Naive thymus-derived CD4-positive, alpha-beta T cell (primary cell): ENCODE measurements around the gene PLEKHM3. TPM values are rescaled to one million over a fixed set of nuclear protein-coding genes. Genes with fewer than 3 reads are reported as not detected.

Experiments
- ATAC-seq: fragments of 150-1000 bp; cut with Tn5 transposase; 2 replicates; pipeline ENCODE4 v1.10.0; 2021; ENCODE audit warnings: mild to moderate bottlenecking, moderate library complexity
- CTCF ChIA-PET: fragments of 350-600 bp; sonication (Branson Sonifier 250); formaldehyde crosslinking; loops from one replicate; lab custom pipeline; 2021; ENCODE audit warnings: antibody characterized with exemption; lab: Charles Lee
- POLR2A ChIA-PET: fragments of 350-600 bp; sonication (Branson Sonifier 250); formaldehyde crosslinking; loops from one replicate; lab custom pipeline; 2021; ENCODE audit warnings: antibody characterized with exemption, inconsistent platforms; lab: Charles Lee
- DNase-seq, 9 donors: peaks; one replicate each; pipeline versions ENCODE4 v3.0.0 to v3.0.0-alpha.2; 2020 to 2022; ENCODE audit warnings: mixed read lengths in 1 of 9
- H3K27ac ChIP-seq: one replicate; pipeline ENCODE4 v1.7.0; 2013; ENCODE audit warnings: mild to moderate bottlenecking, low read depth, low read length, moderate library complexity
- H3K27me3 ChIP-seq, 2 donors: one replicate each; pipeline ENCODE4 v1.7.0; 2013; ENCODE audit warnings: low read length in 2 of 2, mild to moderate bottlenecking in 2 of 2, moderate library complexity in 2 of 2; ENCODE audit not compliant: control insufficient read depth in 2 of 2, insufficient read depth in 2 of 2
- H3K36me3 ChIP-seq, 3 experiments: 1 replicate in 2 of 3; 2 replicates in 1 of 3; pipeline ENCODE4 v1.7.0; 2013; ENCODE audit warnings: low read length in 3 of 3, mild to moderate bottlenecking in 3 of 3, moderate library complexity in 1 of 3; ENCODE audit not compliant: insufficient read depth in 3 of 3, control insufficient read depth in 2 of 3
- H3K4me1 ChIP-seq, 2 donors: one replicate each; pipeline ENCODE4 v1.7.0; 2013; ENCODE audit warnings: low read length in 2 of 2, mild to moderate bottlenecking in 2 of 2, moderate library complexity in 1 of 2; ENCODE audit not compliant: control insufficient read depth in 2 of 2, insufficient read depth in 2 of 2
- H3K4me3 ChIP-seq: 2 replicates; pipeline ENCODE4 v1.7.0; 2013; ENCODE audit warnings: mild to moderate bottlenecking, low read length
- H3K9me3 ChIP-seq, 3 experiments: 1 replicate in 2 of 3; 2 replicates in 1 of 3; pipeline ENCODE4 v1.7.0; 2013; ENCODE audit warnings: low read length in 3 of 3; ENCODE audit not compliant: control insufficient read depth in 2 of 3
- H3K27ac Mint-ChIP-seq, 9 donors: one replicate each; pipeline ENCODE4 v1.8.0; 2020 to 2022; ENCODE audit warnings: mixed read lengths in 9 of 9, mild to moderate bottlenecking in 8 of 9, moderate library complexity in 5 of 9, inconsistent platforms in 2 of 9
- H3K27me3 Mint-ChIP-seq, 5 donors: one replicate each; pipeline ENCODE4 v1.8.0; 2021 to 2022; ENCODE audit warnings: mixed read lengths in 5 of 5, mild to moderate bottlenecking in 1 of 5
- H3K36me3 Mint-ChIP-seq, 5 donors: one replicate each; pipeline ENCODE4 v1.8.0; 2020 to 2022; ENCODE audit warnings: mixed read lengths in 5 of 5, mild to moderate bottlenecking in 3 of 5, inconsistent platforms in 1 of 5
- H3K4me1 Mint-ChIP-seq, 7 donors: one replicate each; pipeline ENCODE4 v1.8.0; 2020 to 2022; ENCODE audit warnings: mixed read lengths in 7 of 7, mild to moderate bottlenecking in 3 of 7, inconsistent platforms in 1 of 7
- H3K4me3 Mint-ChIP-seq, 10 donors: one replicate each; pipeline ENCODE4 v1.8.0; 2020 to 2022; ENCODE audit warnings: mild to moderate bottlenecking in 10 of 10, mixed read lengths in 10 of 10, moderate library complexity in 6 of 10, inconsistent platforms in 2 of 10
- H3K9me3 Mint-ChIP-seq, 11 donors: one replicate each; pipeline ENCODE4 v1.8.0; 2020 to 2022; ENCODE audit warnings: mixed read lengths in 11 of 11, mild to moderate bottlenecking in 4 of 11, inconsistent platforms in 1 of 11, moderate library complexity in 1 of 11
- intact Hi-C, 2 donors: fragments of 100-400 bp; cut with micrococcal nuclease; formaldehyde crosslinking; loops; one replicate each; pipeline ENCODE4 v1.15.1; 2023
- polyA plus RNA-seq, 2 donors: library from polyadenylated mRNA; unstranded; fragments of 300-500 nt; fragmentation: Illumina TruSeq; gene quantifications; one replicate each; pipeline ENCODE4 v1.2.3, GENCODE V29; 2021
- total RNA-seq, 6 experiments: library from RNA in 5 of 6; stranded (reverse) in 5 of 6; gene quantifications; 1 replicate in 5 of 6; 2 replicates in 1 of 6; pipeline ENCODE4 v1.2.3 and lab custom pipeline; 2021 to 2026

PLEKHM3 gene
- total and polyA plus RNA-seq, 7 experiments from 2014 or later, result 3.8 to 19.4 (median 13.8) TPM

- no peaks in the 10 kb centered on the region for H3K9me3 Mint-ChIP-seq
- H3K27ac Mint-ChIP-seq, result no peak overlapping the region
Observed at GRCh38 chr2:207787800-207788199, 237.5 kb downstream of the PLEKHM3 start.

GRCh38 chr2:207787017-207787416 lies 238.3 kb downstream of the PLEKHM3 start:
- Histone ChIP-seq H3K27ac (no peak overlapping the region), H3K4me1 (no peaks in the 10 kb centered on the region), H3K4me3 (no peak overlapping the region), H3K36me3 (no peaks in the 10 kb centered on the region), H3K9me3 (no peaks in the 10 kb centered on the region), H3K27me3 (no peaks in the 10 kb centered on the region)
- POLR2A ChIA-PET, result no interaction called here
- Mint-ChIP-seq H3K4me1 (peaks cover 0 to 3% (median 0%) of the 10 kb centered on the region in 7 donors), H3K9me3 (no peaks in the 10 kb centered on the region), H3K4me3 (no peak overlapping the region), H3K36me3 (no peaks in the 10 kb centered on the region), H3K27ac (no peak overlapping the region), H3K27me3 (peaks cover 0 to 11% (median 7%) of the 10 kb centered on the region in 5 donors)
- intact Hi-C loops, result no loop called here
- DNase-seq, result no peak
- CTCF ChIA-PET, result no interaction called here
- no peak for ATAC-seq

More at GRCh38 chr2:207787800-207788199, 237.5 kb downstream of the PLEKHM3 start:
- Histone ChIP-seq H3K36me3 (no peaks in the 10 kb centered on the region), H3K4me3 (no peak overlapping the region), H3K27ac (no peak overlapping the region), H3K4me1 (no peaks in the 10 kb centered on the region), H3K27me3 (no peaks in the 10 kb centered on the region), H3K9me3 (no peaks in the 10 kb centered on the region)
- Mint-ChIP-seq H3K36me3 (no peaks in the 10 kb centered on the region), H3K4me1 (peaks cover 0 to 3% (median 0%) of the 10 kb centered on the region in 7 donors), H3K4me3 (no peak overlapping the region), H3K27me3 (peaks cover 0 to 11% (median 2%) of the 10 kb centered on the region in 5 donors)
- ATAC-seq, result no peak
- ChIA-PET POLR2A (no interaction called here), CTCF (no interaction called here)
- no peak for DNase-seq
- intact Hi-C loops, result no loop called here

- H3K4me1 ChIP-seq, result no peaks in the 10 kb centered on the region
- ATAC-seq, result no peak
- H3K36me3 ChIP-seq, result no peaks in the 10 kb centered on the region
- intact Hi-C loops, result no loop called here
- Mint-ChIP-seq H3K36me3 (no peaks in the 10 kb centered on the region), H3K27ac (no peak overlapping the region), H3K4me1 (peaks cover 0 to 3% (median 0%) of the 10 kb centered on the region in 7 donors), H3K27me3 (peaks cover 0 to 15% (median 0%) of the 10 kb centered on the region in 5 donors), H3K9me3 (no peaks in the 10 kb centered on the region), H3K4me3 (no peak overlapping the region)
- ChIA-PET POLR2A (no interaction called here), CTCF (no interaction called here)
- no peak overlapping the region for H3K4me3 ChIP-seq
- H3K27ac ChIP-seq, result no peak overlapping the region
- H3K27me3 ChIP-seq, result no peaks in the 10 kb centered on the region
- H3K9me3 ChIP-seq, result no peaks in the 10 kb centered on the region
- no peak for DNase-seq
Observed at GRCh38 chr2:207784898-207785297, 240.4 kb downstream of the PLEKHM3 start.

GRCh38 chr2:207783514-207783913 lies 241.8 kb downstream of the PLEKHM3 start:
- DNase-seq (no peak), ATAC-seq (no peak)
- no peaks in the 10 kb centered on the region for H3K4me1 ChIP-seq
- POLR2A ChIA-PET, result no interaction called here
- no peak overlapping the region for H3K4me3 ChIP-seq
- no peak overlapping the region for H3K27ac ChIP-seq
- H3K36me3 ChIP-seq, result no peaks in the 10 kb centered on the region
- no peaks in the 10 kb centered on the region for H3K36me3 Mint-ChIP-seq
- no peaks in the 10 kb centered on the region for H3K9me3 Mint-ChIP-seq
- CTCF ChIA-PET, result no interaction called here
- no peaks in the 10 kb centered on the region for H3K9me3 ChIP-seq
- intact Hi-C loops, result no loop called here
- H3K4me3 Mint-ChIP-seq, result no peak overlapping the region
- H3K27me3 ChIP-seq, result no peaks in the 10 kb centered on the region
- H3K27ac Mint-ChIP-seq, result no peak overlapping the region
- peaks cover 0 to 15% (median 0%) of the 10 kb centered on the region in 5 donors for H3K27me3 Mint-ChIP-seq
- H3K4me1 Mint-ChIP-seq, result peaks cover 0 to 3% (median 0%) of the 10 kb centered on the region in 7 donors

GRCh38 chr2:207782238-207783030 lies 242.9 kb downstream of the PLEKHM3 start:
- no peaks in the 10 kb centered on the region for H3K27me3 ChIP-seq
- no peak for ATAC-seq
- no peaks in the 10 kb centered on the region for H3K36me3 ChIP-seq
- Mint-ChIP-seq H3K9me3 (no peaks in the 10 kb centered on the region), H3K27ac (no peak overlapping the region), H3K4me3 (no peak overlapping the region), H3K4me1 (peaks cover 0 to 3% (median 0%) of the 10 kb centered on the region in 7 donors), H3K36me3 (no peaks in the 10 kb centered on the region), H3K27me3 (peaks cover 0 to 15% (median 0%) of the 10 kb centered on the region in 5 donors)
- no peak overlapping the region for H3K4me3 ChIP-seq
- intact Hi-C loops, result no loop called here
- no peaks in the 10 kb centered on the region for H3K9me3 ChIP-seq
- no peak overlapping the region for H3K27ac ChIP-seq
- no peak for DNase-seq
- ChIA-PET CTCF (no interaction called here), POLR2A (no interaction called here)
- H3K4me1 ChIP-seq, result no peaks in the 10 kb centered on the region

GRCh38 chr2:207779523-207779922 lies 245.8 kb downstream of the PLEKHM3 start:
- ATAC-seq (no peak), DNase-seq (no peak)
- Histone ChIP-seq H3K4me1 (no peaks in the 10 kb centered on the region), H3K27ac (no peak overlapping the region), H3K9me3 (no peaks in the 10 kb centered on the region), H3K36me3 (no peaks in the 10 kb centered on the region), H3K4me3 (no peak overlapping the region), H3K27me3 (no peaks in the 10 kb centered on the region)
- Mint-ChIP-seq H3K9me3 (no peaks in the 10 kb centered on the region), H3K27me3 (peaks cover 0 to 15% (median 0%) of the 10 kb centered on the region in 5 donors), H3K27ac (no peak overlapping the region), H3K4me3 (no peak overlapping the region), H3K4me1 (peaks cover 0 to 4% (median 0%) of the 10 kb centered on the region in 7 donors), H3K36me3 (no peaks in the 10 kb centered on the region)
- CTCF ChIA-PET, result no interaction called here
- intact Hi-C loops, result no loop called here
- POLR2A ChIA-PET, result no interaction called here
